CD14-positive monocyte (primary cell): ENCODE measurements around the gene HS6ST2. TPM values are rescaled to one million over a fixed set of nuclear protein-coding genes. Genes with fewer than 3 reads are reported as not detected.

ENCODE experiments used
- DNase-seq, 3 donors: peaks; one replicate each; pipeline ENCODE4 v3.0.0-alpha.2; 2011 to 2022
- H2AFZ ChIP-seq: 2 replicates; pipeline ENCODE4 v1.6.0; 2012; ENCODE audit warnings: mild to moderate bottlenecking, low read depth, low read length, inconsistent platforms; ENCODE audit not compliant: insufficient read depth, poor library complexity, severe bottlenecking
- H3K27ac ChIP-seq, 2 donors: 1 replicate in 1 of 2; 2 replicates in 1 of 2; pipeline ENCODE4 v1.5.1; 2012 to 2013; ENCODE audit warnings: low read length in 2 of 2, control low read depth in 1 of 2, inconsistent platforms in 1 of 2, low read depth in 1 of 2, mild to moderate bottlenecking in 1 of 2
- H3K27me3 ChIP-seq, 2 donors: one replicate each; pipeline versions ENCODE4 v1.6.0 to v1.6.1; 2011 to 2013; ENCODE audit warnings: low read length in 2 of 2; ENCODE audit not compliant: control insufficient read depth in 2 of 2, insufficient read depth in 2 of 2
- H3K36me3 ChIP-seq, 2 donors: replicated peaks in 1 of 2; 1 replicate in 1 of 2; 2 replicates in 1 of 2; pipeline versions ENCODE4 v1.5.1 to v1.6.1; 2012 to 2013; ENCODE audit warnings: low read length in 2 of 2, control low read depth in 1 of 2, inconsistent platforms in 1 of 2, mild to moderate bottlenecking in 1 of 2; ENCODE audit not compliant: insufficient read depth in 2 of 2, control insufficient read depth in 1 of 2
- H3K4me1 ChIP-seq, 2 donors: 1 replicate in 1 of 2; 2 replicates in 1 of 2; pipeline versions ENCODE4 v1.5.1 to v1.6.1; 2012 to 2013; ENCODE audit warnings: low read length in 2 of 2, control low read depth in 1 of 2, inconsistent platforms in 1 of 2, mild to moderate bottlenecking in 1 of 2, moderate library complexity in 1 of 2; ENCODE audit not compliant: insufficient read depth in 2 of 2, control insufficient read depth in 1 of 2
- H3K4me2 ChIP-seq: replicated peaks from 2 replicates; pipeline ENCODE3; 2012; ENCODE audit warnings: low read length, moderate library complexity, mild to moderate bottlenecking; ENCODE audit not compliant: poor library complexity, severe bottlenecking; ENCODE audit errors: extremely low read depth
- H3K4me3 ChIP-seq, 3 experiments: fragments of 200-600 bp in 1 of 3; sonication (generic) in 1 of 3; replicated peaks in 1 of 3; 1 replicate in 2 of 3; 2 replicates in 1 of 3; pipeline ENCODE4 v1.5.1; 2011 to 2013; ENCODE audit warnings: low read length in 3 of 3, mild to moderate bottlenecking in 3 of 3, control low read depth in 2 of 3, low read depth in 2 of 3, inconsistent platforms in 1 of 3, moderate library complexity in 1 of 3
- H3K79me2 ChIP-seq: 2 replicates; pipeline ENCODE4 v1.6.0; 2012; ENCODE audit warnings: mild to moderate bottlenecking, control low read depth, inconsistent platforms, low read length, moderate library complexity; ENCODE audit not compliant: insufficient read depth
- H3K9ac ChIP-seq: 2 replicates; pipeline ENCODE4 v1.6.0; 2017; ENCODE audit warnings: low read length, mild to moderate bottlenecking; ENCODE audit not compliant: insufficient read depth, poor library complexity, severe bottlenecking
- H3K9me3 ChIP-seq, 2 donors: replicated peaks in 1 of 2; 1 replicate in 1 of 2; 2 replicates in 1 of 2; pipeline versions ENCODE4 v1.5.1 to v1.6.1; 2012 to 2013; ENCODE audit warnings: low read length in 2 of 2, control low read depth in 1 of 2; ENCODE audit not compliant: control insufficient read depth in 1 of 2, insufficient read depth in 1 of 2
- H4K20me1 ChIP-seq: 2 replicates; pipeline ENCODE4 v1.6.0; 2012; ENCODE audit warnings: mild to moderate bottlenecking, low read length, control low read depth, moderate library complexity; ENCODE audit not compliant: insufficient read depth
- H3K27ac Mint-ChIP-seq, 7 donors: one replicate each; pipeline ENCODE4 v1.8.0; 2020; ENCODE audit warnings: mild to moderate bottlenecking in 7 of 7, mixed read lengths in 7 of 7, moderate library complexity in 6 of 7, inconsistent platforms in 2 of 7
- H3K27me3 Mint-ChIP-seq, 3 donors: one replicate each; pipeline ENCODE4 v1.8.0; 2021 to 2022; ENCODE audit warnings: low read depth in 3 of 3, mild to moderate bottlenecking in 3 of 3, mixed read lengths in 3 of 3, moderate library complexity in 3 of 3, inconsistent platforms in 1 of 3
- H3K36me3 Mint-ChIP-seq, 2 donors: one replicate each; pipeline ENCODE4 v1.8.0; 2020; ENCODE audit warnings: mixed read lengths in 2 of 2, inconsistent platforms in 1 of 2, mild to moderate bottlenecking in 1 of 2
- H3K4me1 Mint-ChIP-seq: one replicate; pipeline ENCODE4 v1.8.0; 2020; ENCODE audit warnings: mild to moderate bottlenecking, mixed read lengths
- H3K4me3 Mint-ChIP-seq, 2 donors: one replicate each; pipeline ENCODE4 v1.8.0; 2020; ENCODE audit warnings: mild to moderate bottlenecking in 2 of 2, mixed read lengths in 2 of 2, moderate library complexity in 1 of 2
- H3K9me3 Mint-ChIP-seq, 7 donors: one replicate each; pipeline ENCODE4 v1.8.0; 2020 to 2022; ENCODE audit warnings: mixed read lengths in 7 of 7, mild to moderate bottlenecking in 6 of 7, moderate library complexity in 6 of 7, inconsistent platforms in 2 of 7
- CTCF ChIP-seq: fragments of 200-600 bp; IDR thresholded peaks from one replicate; pipeline ENCODE4 v1.8.0; 2022; ENCODE audit warnings: antibody characterized with exemption, mild to moderate bottlenecking
- WGBS: methylation state at CpG from one replicate; pipeline ENCODE4 v1.1.5; 2013; ENCODE audit warnings: missing lambda C conversion rate; ENCODE audit not compliant: insufficient coverage; 5-methylcytosine and 5-hydroxymethylcytosine counted together
- intact Hi-C, 2 donors: fragments of 100-400 bp; cut with micrococcal nuclease; formaldehyde crosslinking; loops; one replicate each; pipeline versions ENCODE4 v1.15.0 to v1.15.1; 2023
- polyA plus RNA-seq, 3 donors: library from polyadenylated mRNA; depleted of rRNA in 1 of 3; unstranded in 2 of 3; stranded (reverse) in 1 of 3; fragments of 300-500 nt in 2 of 3; fragments of >200 nt in 1 of 3; fragmentation: Illumina TruSeq in 2 of 3; gene quantifications; 1 replicate in 2 of 3; 2 replicates in 1 of 3; pipeline ENCODE4 v1.2.3, GENCODE V29; 2012 to 2021

Gene HS6ST2
- polyA plus RNA-seq, 3 donors, result not detected

- no peaks in the 10 kb centered on the region for H4K20me1 ChIP-seq
- H3K27ac ChIP-seq, result no peak overlapping the region
- no peaks in the 10 kb centered on the region for H3K4me1 ChIP-seq
- no peaks in the 10 kb centered on the region for H3K79me2 ChIP-seq
- no peak overlapping the region for H3K9ac ChIP-seq
- DNase-seq, result no peak
- no peak overlapping the region for H3K4me2 ChIP-seq
- H3K9me3 ChIP-seq, result peaks cover 0 to 5% of the 10 kb centered on the region in 2 donors
- no peak for TF ChIP-seq CTCF
- no peaks in the 10 kb centered on the region for H3K36me3 Mint-ChIP-seq
- H3K27me3 ChIP-seq, result peaks cover 0 to 4% of the 10 kb centered on the region in 2 donors
- H3K27ac Mint-ChIP-seq, result no peak overlapping the region
- peaks cover 4% of the 10 kb centered on the region for H3K4me1 Mint-ChIP-seq
- H3K9me3 Mint-ChIP-seq, result peaks cover 2 to 8% (median 4%) of the 10 kb centered on the region in 7 donors
- H3K27me3 Mint-ChIP-seq, result peaks cover 1 to 4% (median 2%) of the 10 kb centered on the region in 3 donors
- no peak overlapping the region for H3K4me3 Mint-ChIP-seq
- H2AFZ ChIP-seq, result no peak overlapping the region
- no peaks in the 10 kb centered on the region for H3K36me3 ChIP-seq
- intact Hi-C loops, result no loop called here
- H3K4me3 ChIP-seq, result no peak overlapping the region
- WGBS, result no CpG with 5 or more reads among the region's 4 CpGs
These were observed 281.8 kb downstream of the HS6ST2 start for GRCh38 chrX:132676561-132677186.

- no peak overlapping the region for H3K27ac Mint-ChIP-seq
- H3K4me3 Mint-ChIP-seq, result no peak overlapping the region
- intact Hi-C loops, result no loop called here
These were observed 282.3 kb downstream of the HS6ST2 start for GRCh38 chrX:132676102-132676501.

More at GRCh38 chrX:132676102-132676501, 282.3 kb downstream of the HS6ST2 start:
- H3K27me3 ChIP-seq, result peaks cover 0 to 6% of the 10 kb centered on the region in 2 donors
- WGBS, result no CpG with 5 or more reads among the region's 3 CpGs
- no peaks in the 10 kb centered on the region for H3K36me3 Mint-ChIP-seq
- H3K27ac ChIP-seq, result no peak overlapping the region
- no peak overlapping the region for H3K9ac ChIP-seq
- H3K4me3 ChIP-seq, result no peak overlapping the region
- H3K9me3 Mint-ChIP-seq, result peaks cover 2 to 8% (median 4%) of the 10 kb centered on the region in 7 donors
- H3K79me2 ChIP-seq, result no peaks in the 10 kb centered on the region
- H4K20me1 ChIP-seq, result no peaks in the 10 kb centered on the region
- H3K4me1 Mint-ChIP-seq, result peaks cover 4% of the 10 kb centered on the region
- DNase-seq, result no peak
- no peaks in the 10 kb centered on the region for H3K36me3 ChIP-seq
- peaks cover 0 to 5% of the 10 kb centered on the region in 2 donors for H3K9me3 ChIP-seq
- H3K4me1 ChIP-seq, result no peaks in the 10 kb centered on the region
- no peak overlapping the region for H3K4me2 ChIP-seq
- no peak overlapping the region for H2AFZ ChIP-seq
- no peak for TF ChIP-seq CTCF
- peaks cover 1 to 4% (median 3%) of the 10 kb centered on the region in 3 donors for H3K27me3 Mint-ChIP-seq
